ENCODE measurements around the gene RAP1B.

- TF ChIP-seq CTCF (IDR thresholded peaks at IDR 0.05) (no peak), POLR2A (IDR thresholded peaks at IDR 0.05) (no peak), EP300 (IDR thresholded peaks at IDR 0.05; ENCODE audit: low read depth) (no peak)
Measured at GRCh38 chr12:68580911-68581310, 29.8 kb upstream of the RAP1B start.
